Stimulated activated memory B cell treated with anti-CD40 and anti-IgM and Interleukin-4, amounts not matched to agents 10 μg/mL and 1 μg/mL and 100 μg/mL, for 72 hours (primary cell): Measurements from ENCODE around the gene PLA2G2E.
"Not testable (repeated sequence)": the region's sequence is repeated elsewhere in the genome, so short reads cannot be mapped to it uniquely, and the experiment has no call there.

Experiments
- ATAC-seq: fragments of 150-1000 bp; cut with Tn5 transposase; 2 replicates; pipeline ENCODE4 v1.10.0; 2021
- H3K27ac Mint-ChIP-seq: one replicate; pipeline ENCODE4 v1.8.0; 2022; ENCODE audit warnings: mild to moderate bottlenecking, mixed read lengths
- H3K27me3 Mint-ChIP-seq: one replicate; pipeline ENCODE4 v1.8.0; 2022; ENCODE audit warnings: mixed read lengths
- H3K36me3 Mint-ChIP-seq: one replicate; pipeline ENCODE4 v1.8.0; 2022; ENCODE audit warnings: mixed read lengths
- H3K4me1 Mint-ChIP-seq: one replicate; pipeline ENCODE4 v1.8.0; 2022; ENCODE audit warnings: mixed read lengths
- H3K4me3 Mint-ChIP-seq: one replicate; pipeline ENCODE4 v1.8.0; 2022; ENCODE audit warnings: mild to moderate bottlenecking, moderate library complexity, mixed read lengths
- H3K9me3 Mint-ChIP-seq: one replicate; pipeline ENCODE4 v1.8.0; 2022; ENCODE audit warnings: mixed read lengths

Gene PLA2G2E

DNA sequence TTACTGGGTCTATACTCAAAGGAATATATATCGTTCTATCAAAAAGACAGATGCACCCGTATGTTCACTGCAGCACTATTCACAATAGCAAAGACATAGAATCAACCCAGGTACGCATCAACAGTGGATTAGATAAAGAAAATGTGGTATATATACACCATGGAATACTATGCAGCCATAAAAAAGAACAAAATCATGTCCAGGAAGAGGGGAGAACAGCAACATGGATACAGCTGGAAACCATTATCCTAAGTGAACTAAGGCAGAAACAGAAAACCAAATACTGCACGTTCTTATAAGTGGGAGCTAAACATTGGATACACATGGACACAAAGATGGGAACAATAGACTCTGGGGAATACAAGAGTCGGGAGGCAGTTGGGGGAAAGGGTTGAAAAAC, 42.6 kb downstream of the PLA2G2E start:
- not testable (repeated sequence) for H3K9me3 Mint-ChIP-seq, H3K4me3 Mint-ChIP-seq, H3K36me3 Mint-ChIP-seq, H3K27ac Mint-ChIP-seq, ATAC-seq
- Mint-ChIP-seq H3K27me3 (peaks cover 22% of the 10 kb centered on the region), H3K4me1 (peaks cover 26% of the 10 kb centered on the region)

DNA sequence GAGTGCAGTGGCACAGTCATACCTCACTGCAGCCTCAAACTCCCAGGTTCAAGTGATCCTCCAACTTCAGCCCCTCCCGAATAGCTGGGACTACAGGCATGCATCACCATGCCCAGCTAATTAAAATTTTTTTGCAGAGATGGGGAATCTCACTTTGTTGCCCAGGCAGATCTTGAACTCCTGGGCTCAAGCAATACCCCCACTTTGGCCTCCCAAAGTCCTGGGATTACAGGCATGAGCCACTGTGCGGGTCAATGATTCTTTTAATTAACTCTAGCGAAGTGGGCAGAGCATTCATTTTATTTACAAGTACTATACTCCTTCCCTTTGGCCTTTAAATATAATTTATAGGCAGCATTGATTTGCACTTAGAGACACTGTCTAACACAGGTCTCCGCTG, 43.8 kb downstream of the PLA2G2E start:
- Mint-ChIP-seq H3K4me1 (peaks cover 20% of the 10 kb centered on the region), H3K27ac (no peak overlapping the region), H3K9me3 (no peaks in the 10 kb centered on the region), H3K27me3 (peaks cover 22% of the 10 kb centered on the region), H3K36me3 (peaks cover under 1% of the 10 kb centered on the region), H3K4me3 (no peak overlapping the region)
- no peak for ATAC-seq

DNA sequence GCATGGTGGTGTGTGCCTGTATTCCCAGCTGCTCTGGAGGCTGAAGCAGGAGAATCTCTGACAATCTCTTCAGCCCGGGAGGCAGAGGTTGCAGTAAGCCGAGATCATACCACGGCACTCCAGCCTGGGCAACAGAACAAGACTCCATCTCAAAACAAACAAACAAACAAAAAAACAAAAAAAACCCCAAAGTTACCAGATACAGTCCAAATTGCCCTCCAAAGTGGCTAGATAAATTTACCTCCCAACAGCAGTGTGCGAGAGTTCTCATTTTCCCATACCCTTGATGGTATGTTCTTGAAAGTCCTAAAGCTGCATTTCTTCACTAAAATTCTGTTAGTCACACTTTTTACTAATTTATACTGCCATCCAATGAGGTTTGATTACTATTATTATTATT, 44.2 kb downstream of the PLA2G2E start:
- ATAC-seq: no peak
- Mint-ChIP-seq H3K4me3 (no peak overlapping the region), H3K9me3 (no peaks in the 10 kb centered on the region), H3K36me3 (no peaks in the 10 kb centered on the region), H3K4me1 (peaks cover 16% of the 10 kb centered on the region), H3K27ac (no peak overlapping the region), H3K27me3 (peaks cover 22% of the 10 kb centered on the region)

DNA sequence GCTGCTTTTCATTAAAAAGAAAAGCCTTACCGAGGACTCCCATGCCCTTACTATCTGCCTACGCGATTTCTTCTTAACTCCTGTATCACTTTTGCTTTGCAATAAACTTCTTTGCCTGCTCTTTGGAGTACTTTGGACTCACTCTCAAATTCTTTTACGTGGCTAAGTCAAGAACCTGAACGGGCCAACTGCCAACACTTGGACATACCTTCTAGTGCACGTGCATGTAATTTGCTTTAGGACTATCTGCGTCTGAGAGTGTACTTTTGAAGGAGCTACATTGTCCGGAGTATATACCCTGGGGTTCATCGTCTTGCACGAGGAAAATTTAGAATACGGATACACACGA, 44.8 kb downstream of the PLA2G2E start:
- no peaks in the 10 kb centered on the region for H3K36me3 Mint-ChIP-seq
- H3K4me1 Mint-ChIP-seq: peaks cover 9% of the 10 kb centered on the region
- H3K27me3 Mint-ChIP-seq: peaks cover 24% of the 10 kb centered on the region
- ATAC-seq: no peak
- no peak overlapping the region for H3K4me3 Mint-ChIP-seq
- no peaks in the 10 kb centered on the region for H3K9me3 Mint-ChIP-seq
- H3K27ac Mint-ChIP-seq: no peak overlapping the region

DNA sequence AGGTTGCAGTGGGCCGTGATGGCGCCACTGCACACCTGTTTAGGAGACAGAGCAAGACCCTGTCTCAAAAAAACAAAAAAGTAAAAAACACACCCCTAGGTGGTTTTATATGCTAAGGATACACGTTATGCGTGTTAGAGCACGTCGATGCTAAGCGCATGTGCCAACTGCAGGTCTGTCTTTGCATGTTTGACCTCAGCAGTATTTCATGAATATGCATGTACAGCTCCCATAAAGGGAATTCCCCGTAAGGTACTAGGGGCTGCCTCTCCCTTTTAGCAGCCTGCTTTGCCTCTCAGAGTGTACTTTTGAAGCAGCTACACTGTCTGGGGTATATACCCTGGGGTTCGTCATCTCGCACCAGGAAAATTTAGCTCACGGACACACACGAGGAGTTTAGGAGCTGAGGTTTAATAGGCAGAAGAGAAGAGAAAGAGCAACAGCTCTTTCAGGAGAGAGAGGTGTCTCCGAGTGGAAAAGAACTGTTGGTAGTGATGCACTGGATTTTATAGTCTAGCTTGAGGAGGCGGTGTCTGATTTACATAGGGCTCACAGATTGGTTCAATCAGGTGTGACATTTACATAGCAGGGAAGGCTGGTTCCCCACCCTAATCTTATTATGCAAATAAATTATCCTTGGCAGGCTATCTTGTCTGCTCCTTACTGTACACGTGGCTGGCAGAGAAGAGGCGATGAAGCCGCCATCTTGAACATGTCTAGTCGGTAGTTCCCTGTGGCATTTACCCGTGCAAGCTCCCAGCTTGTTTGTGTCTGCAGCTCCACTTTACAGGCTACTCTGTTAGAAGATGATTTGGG, 45.4 kb downstream of the PLA2G2E start:
- no peak overlapping the region for H3K27ac Mint-ChIP-seq
- no peak for ATAC-seq

DNA sequence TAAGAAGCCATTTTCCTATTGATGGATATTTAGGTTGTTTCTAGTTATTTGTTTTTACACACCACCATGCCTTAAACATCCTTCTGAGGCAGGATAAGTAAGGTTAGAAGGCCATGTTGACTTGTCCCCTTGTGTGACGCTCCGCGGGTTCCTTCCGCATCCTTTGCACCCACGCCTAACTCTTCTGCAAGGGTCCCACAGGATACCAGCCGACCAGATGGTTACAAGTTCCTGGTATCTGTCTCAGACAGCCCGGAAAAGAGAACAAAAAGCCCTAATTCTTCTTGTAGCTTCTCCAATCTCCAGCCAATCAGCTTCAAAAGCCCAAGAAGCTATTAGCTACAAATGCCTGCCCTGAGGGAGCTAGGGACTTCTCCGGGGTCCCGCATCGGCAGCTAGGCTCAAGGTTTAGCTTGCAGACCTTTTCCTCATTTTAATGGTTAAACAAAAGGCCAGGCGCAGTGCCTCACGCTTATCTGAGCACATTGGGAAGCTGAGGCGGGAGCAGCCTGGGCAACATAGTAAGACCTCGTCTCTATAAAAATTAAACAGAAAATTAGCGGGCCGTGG, 46.2 kb downstream of the PLA2G2E start:
- Mint-ChIP-seq H3K27me3 (peaks cover 37% of the 10 kb centered on the region), H3K4me3 (no peak overlapping the region), H3K36me3 (no peaks in the 10 kb centered on the region), H3K9me3 (no peaks in the 10 kb centered on the region), H3K27ac (no peak overlapping the region), H3K4me1 (no peaks in the 10 kb centered on the region)
- ATAC-seq: no peak

More for the DNA sequence above, 45.4 kb downstream of the PLA2G2E start:
- Mint-ChIP-seq H3K9me3 (no peaks in the 10 kb centered on the region), H3K27me3 (peaks cover 29% of the 10 kb centered on the region), H3K4me1 (peaks cover 4% of the 10 kb centered on the region), H3K36me3 (no peaks in the 10 kb centered on the region), H3K4me3 (no peak overlapping the region)

DNA sequence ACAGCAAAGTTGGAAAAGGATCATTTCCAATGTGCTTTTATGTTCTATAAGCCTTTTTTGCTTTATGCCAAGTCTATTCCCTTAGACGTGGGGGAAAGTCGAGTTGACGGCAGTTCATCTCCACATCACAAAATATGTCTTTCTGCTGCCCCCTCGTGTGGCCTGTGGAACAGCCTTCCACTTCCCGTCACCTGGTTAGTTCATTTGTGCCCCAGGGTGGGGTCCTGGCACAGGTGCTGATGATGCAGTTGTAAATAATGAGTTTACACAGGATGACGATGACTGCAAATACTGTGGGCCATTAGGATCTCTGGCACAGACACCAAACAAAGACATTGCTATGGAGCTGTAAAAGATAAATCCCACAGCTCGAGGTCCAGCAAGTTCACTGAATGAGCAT, 51.2 kb downstream of the PLA2G2E start:
- Mint-ChIP-seq H3K27me3 (peaks cover 59% of the 10 kb centered on the region), H3K36me3 (no peaks in the 10 kb centered on the region), H3K4me1 (no peaks in the 10 kb centered on the region), H3K4me3 (no peak overlapping the region), H3K9me3 (no peaks in the 10 kb centered on the region), H3K27ac (no peak overlapping the region)
- no peak for ATAC-seq
